Caco-2 (cell line): ENCODE measurements around the gene INPP4B. TPM values are rescaled to one million over a fixed set of nuclear protein-coding genes. Genes with fewer than 3 reads are reported as not detected.

Source experiments
- BruUV-seq: library from RNA; stranded (reverse); fragments of 400-500 nt; replicated peaks from 2 replicates; lab custom pipeline; 2021; lab: Mats Ljungman, UMichigan
- CTCF ChIA-PET: fragments of 300-600 bp; sonication (Branson Sonifier 250); formaldehyde crosslinking; loops from one replicate; lab custom pipeline; 2022; ENCODE audit warnings: antibody characterized with exemption; lab: Charles Lee
- POLR2A ChIA-PET: fragments of 300-600 bp; sonication (Branson Sonifier 250); formaldehyde crosslinking; loops from one replicate; lab custom pipeline; 2022; ENCODE audit warnings: antibody characterized with exemption; lab: Charles Lee
- DNase-seq, 2 experiments: peaks; one replicate each; pipeline versions ENCODE4 v3.0.0 to v3.0.0-alpha.2; 2020 to 2022
- H3K27me3 ChIP-seq: replicated peaks from 2 replicates; pipeline ENCODE4 v1.6.0; 2011; ENCODE audit warnings: low read length; ENCODE audit not compliant: control insufficient read depth, insufficient read depth
- H3K36me3 ChIP-seq: 2 replicates; pipeline ENCODE4 v1.5.1; 2011; ENCODE audit warnings: low read length; ENCODE audit not compliant: control insufficient read depth, insufficient read depth
- H3K4me1 ChIP-seq: fragments of 250-450 bp; sonication (Bioruptor Pico); 2 replicates; pipeline ENCODE4 v1.5.1; 2020; ENCODE audit warnings: mild to moderate bottlenecking
- H3K4me3 ChIP-seq: 2 replicates; pipeline ENCODE4 v1.5.1; 2011; ENCODE audit warnings: low read depth, mild to moderate bottlenecking, control low read depth, low read length
- H3K9me3 ChIP-seq: fragments of 250-450 bp; sonication (Bioruptor Pico); 2 replicates; pipeline ENCODE4 v1.5.1; 2020; ENCODE audit warnings: mild to moderate bottlenecking, moderate library complexity
- H3K27ac Mint-ChIP-seq: one replicate; pipeline ENCODE4 v1.8.0; 2022; ENCODE audit warnings: mixed read lengths; ENCODE audit not compliant: unreplicated experiment
- H3K27me3 Mint-ChIP-seq: one replicate; pipeline ENCODE4 v1.8.0; 2022; ENCODE audit warnings: mixed read lengths; ENCODE audit not compliant: insufficient read depth, unreplicated experiment
- H3K36me3 Mint-ChIP-seq: one replicate; pipeline ENCODE4 v1.8.0; 2022; ENCODE audit warnings: mild to moderate bottlenecking, mixed read lengths; ENCODE audit not compliant: insufficient read depth, unreplicated experiment
- H3K4me1 Mint-ChIP-seq: one replicate; pipeline ENCODE4 v1.8.0; 2022; ENCODE audit warnings: low read depth, mixed read lengths; ENCODE audit not compliant: unreplicated experiment
- H3K4me3 Mint-ChIP-seq: one replicate; pipeline ENCODE4 v1.8.0; 2022; ENCODE audit warnings: mild to moderate bottlenecking, moderate library complexity, mixed read lengths; ENCODE audit not compliant: unreplicated experiment
- H3K9me3 Mint-ChIP-seq: one replicate; pipeline ENCODE4 v1.8.0; 2022; ENCODE audit warnings: mixed read lengths; ENCODE audit not compliant: unreplicated experiment
- intact Hi-C: fragments of 100-400 bp; cut with micrococcal nuclease; formaldehyde crosslinking; loops from one replicate; pipeline ENCODE4 v1.10.0; 2022; ENCODE audit not compliant: unreplicated experiment
- total RNA-seq: library from RNA; stranded (reverse); gene quantifications from 2 replicates; pipeline ENCODE4 v1.2.3, GENCODE V29; 2022
- TF ChIP-seq, protein P1 (sequence below), 2 experiments: fragments of 200-600 bp in 1 of 2; IDR thresholded peaks; 1 replicate in 1 of 2; 2 replicates in 1 of 2; pipeline versions ENCODE4 v1.5.1 to v1.8.0; 2011 to 2022; ENCODE audit warnings: antibody characterized with exemption in 1 of 2, control low read depth in 1 of 2, inconsistent platforms in 1 of 2, low read depth in 1 of 2, low read length in 1 of 2, mild to moderate bottlenecking in 1 of 2, moderate library complexity in 1 of 2; ENCODE audit not compliant: insufficient read depth in 1 of 2, severe bottlenecking in 1 of 2, unreplicated experiment in 1 of 2

INPP4B gene
- total RNA-seq, 1 experiment from 2014 or later: 10.3 TPM

DNA sequence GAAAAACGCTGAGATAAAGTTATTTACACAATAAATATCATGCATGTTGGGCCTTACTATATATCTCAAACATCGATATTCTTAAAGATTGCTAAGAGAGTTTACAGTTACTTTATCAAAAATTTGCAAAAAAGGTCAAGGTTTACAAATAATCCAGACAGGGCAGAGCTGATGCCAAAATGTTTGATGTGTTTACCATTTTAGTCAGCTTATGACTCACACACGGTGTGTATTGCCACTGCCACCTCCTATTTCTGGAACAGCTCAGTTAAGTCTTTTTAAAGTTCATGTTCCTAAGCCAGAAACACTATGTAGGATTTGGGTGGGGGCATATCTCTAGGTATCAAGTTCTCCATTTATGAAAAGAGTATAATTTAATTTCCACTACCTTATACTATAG is 580.6 kb downstream of the INPP4B start:
- Mint-ChIP-seq H3K9me3 (no peaks in the 10 kb centered on the region), H3K27ac (no peak overlapping the region), H3K27me3 (no peaks in the 10 kb centered on the region), H3K4me3 (no peak overlapping the region), H3K4me1 (no peaks in the 10 kb centered on the region), H3K36me3 (no peaks in the 10 kb centered on the region)
- Histone ChIP-seq H3K36me3 (no peaks in the 10 kb centered on the region), H3K27me3 (no peaks in the 10 kb centered on the region), H3K9me3 (no peaks in the 10 kb centered on the region), H3K4me3 (no peak overlapping the region), H3K4me1 (no peaks in the 10 kb centered on the region; the same call in 1 of the 2 replicates)
- CTCF ChIA-PET: no interaction called here
- POLR2A ChIA-PET: no interaction called here
- BruUV-seq: no TSS peak
- TF ChIP-seq, protein P1, sequence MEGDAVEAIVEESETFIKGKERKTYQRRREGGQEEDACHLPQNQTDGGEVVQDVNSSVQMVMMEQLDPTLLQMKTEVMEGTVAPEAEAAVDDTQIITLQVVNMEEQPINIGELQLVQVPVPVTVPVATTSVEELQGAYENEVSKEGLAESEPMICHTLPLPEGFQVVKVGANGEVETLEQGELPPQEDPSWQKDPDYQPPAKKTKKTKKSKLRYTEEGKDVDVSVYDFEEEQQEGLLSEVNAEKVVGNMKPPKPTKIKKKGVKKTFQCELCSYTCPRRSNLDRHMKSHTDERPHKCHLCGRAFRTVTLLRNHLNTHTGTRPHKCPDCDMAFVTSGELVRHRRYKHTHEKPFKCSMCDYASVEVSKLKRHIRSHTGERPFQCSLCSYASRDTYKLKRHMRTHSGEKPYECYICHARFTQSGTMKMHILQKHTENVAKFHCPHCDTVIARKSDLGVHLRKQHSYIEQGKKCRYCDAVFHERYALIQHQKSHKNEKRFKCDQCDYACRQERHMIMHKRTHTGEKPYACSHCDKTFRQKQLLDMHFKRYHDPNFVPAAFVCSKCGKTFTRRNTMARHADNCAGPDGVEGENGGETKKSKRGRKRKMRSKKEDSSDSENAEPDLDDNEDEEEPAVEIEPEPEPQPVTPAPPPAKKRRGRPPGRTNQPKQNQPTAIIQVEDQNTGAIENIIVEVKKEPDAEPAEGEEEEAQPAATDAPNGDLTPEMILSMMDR (IDR thresholded peaks at IDR 0.05; ENCODE audit: insufficient read depth in 1 of 2, low read depth in 1 of 2, low read length in 1 of 2, severe bottlenecking in 1 of 2, unreplicated experiment in 1 of 2): no peak
- intact Hi-C loops: loop anchor here (10.0 kb wide), 1 partner anchor 131 kb away; no protein-coding TSS in a partner anchor
- no peak for DNase-seq

DNA sequence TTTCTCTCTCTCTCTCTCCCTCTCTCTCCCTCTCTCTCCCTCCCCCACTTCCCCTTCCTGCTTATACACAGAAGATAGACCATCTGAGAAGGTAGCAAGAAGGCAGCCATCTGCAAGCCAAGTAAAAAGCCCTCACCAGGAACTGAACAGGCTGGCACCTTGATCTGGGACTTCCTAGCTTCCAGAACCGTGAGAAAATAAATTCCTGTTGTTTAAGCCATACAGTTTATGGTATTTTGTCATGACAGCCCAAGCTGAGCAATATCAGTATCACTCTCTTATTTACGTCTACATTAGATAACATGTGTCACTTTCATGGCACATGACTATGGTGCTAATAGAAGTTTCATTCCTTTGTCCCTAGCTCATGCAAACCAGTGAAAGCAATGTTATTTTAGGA is 581.1 kb downstream of the INPP4B start:
- no peak overlapping the region for H3K4me3 ChIP-seq
- CTCF ChIA-PET: no interaction called here

DNA sequence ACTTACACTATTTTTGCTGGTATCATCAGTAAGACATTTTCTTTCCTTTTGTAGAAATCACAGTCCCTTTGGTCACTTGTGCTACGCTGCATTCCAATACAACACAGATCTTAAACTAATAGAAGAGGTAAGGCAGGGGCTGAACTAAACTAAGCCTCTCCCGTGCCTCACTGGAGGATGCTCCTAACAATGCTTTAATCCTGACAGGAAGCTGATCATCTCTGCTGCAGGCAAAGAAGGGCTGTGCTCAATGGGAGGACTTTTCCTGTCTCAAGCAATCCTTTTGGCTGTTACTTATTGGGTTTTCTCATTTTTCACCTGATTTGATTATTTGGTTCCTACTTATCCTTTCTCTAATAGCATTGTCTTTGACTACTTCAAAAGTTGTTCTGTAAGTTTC is 583.1 kb downstream of the INPP4B start:
- ChIA-PET POLR2A (no interaction called here), CTCF (no interaction called here)
- no TSS peak for BruUV-seq
- Mint-ChIP-seq H3K4me1 (no peaks in the 10 kb centered on the region), H3K36me3 (no peaks in the 10 kb centered on the region), H3K27ac (no peak overlapping the region), H3K4me3 (no peak overlapping the region), H3K9me3 (no peaks in the 10 kb centered on the region), H3K27me3 (no peaks in the 10 kb centered on the region)
- DNase-seq: no peak
- H3K9me3 ChIP-seq: no peaks in the 10 kb centered on the region
- no peaks in the 10 kb centered on the region for H3K36me3 ChIP-seq
- H3K4me1 ChIP-seq: no peaks in the 10 kb centered on the region; the same call in 1 of the 2 replicates
- intact Hi-C loops: loop anchor here (10.0 kb wide), 1 partner anchor 128 kb away; no protein-coding TSS in a partner anchor
- TF ChIP-seq, protein P1 (IDR thresholded peaks at IDR 0.05; ENCODE audit: insufficient read depth in 1 of 2, low read depth in 1 of 2, low read length in 1 of 2, severe bottlenecking in 1 of 2, unreplicated experiment in 1 of 2): no peak
- no peak overlapping the region for H3K4me3 ChIP-seq
- no peaks in the 10 kb centered on the region for H3K27me3 ChIP-seq

More for the DNA sequence above, 581.1 kb downstream of the INPP4B start:
- Histone ChIP-seq H3K9me3 (no peaks in the 10 kb centered on the region), H3K27me3 (no peaks in the 10 kb centered on the region), H3K4me1 (no peaks in the 10 kb centered on the region; the same call in 1 of the 2 replicates), H3K36me3 (no peaks in the 10 kb centered on the region)
- Mint-ChIP-seq H3K4me3 (no peak overlapping the region), H3K9me3 (no peaks in the 10 kb centered on the region), H3K27ac (no peak overlapping the region), H3K4me1 (no peaks in the 10 kb centered on the region), H3K36me3 (no peaks in the 10 kb centered on the region), H3K27me3 (no peaks in the 10 kb centered on the region)
- TF ChIP-seq, protein P1 (IDR thresholded peaks at IDR 0.05; ENCODE audit: insufficient read depth in 1 of 2, low read depth in 1 of 2, low read length in 1 of 2, severe bottlenecking in 1 of 2, unreplicated experiment in 1 of 2): no peak
- intact Hi-C loops: loop anchor here (10.0 kb wide), 1 partner anchor 130 kb away; no protein-coding TSS in a partner anchor
- POLR2A ChIA-PET: no interaction called here
- no TSS peak for BruUV-seq
- no peak for DNase-seq
